Measurements from ENCODE around the gene NFX1.

GRCh38 chr9:33294670-33295432, 4.5 kb downstream of the NFX1 start:
- no peak for TF ChIP-seq CTCF (IDR thresholded peaks at IDR 0.05)
- no peak for TF ChIP-seq POLR2A (IDR thresholded peaks at IDR 0.05)

All from thyroid gland (tissue), 4 donors.